ENCODE measurements around the gene GNAZ. TPM values are rescaled to one million over a fixed set of nuclear protein-coding genes. Genes with fewer than 3 reads are reported as not detected.

Gene GNAZ
- total RNA-seq, 1 donor from 2014 or later, result 1.1 TPM

DNA sequence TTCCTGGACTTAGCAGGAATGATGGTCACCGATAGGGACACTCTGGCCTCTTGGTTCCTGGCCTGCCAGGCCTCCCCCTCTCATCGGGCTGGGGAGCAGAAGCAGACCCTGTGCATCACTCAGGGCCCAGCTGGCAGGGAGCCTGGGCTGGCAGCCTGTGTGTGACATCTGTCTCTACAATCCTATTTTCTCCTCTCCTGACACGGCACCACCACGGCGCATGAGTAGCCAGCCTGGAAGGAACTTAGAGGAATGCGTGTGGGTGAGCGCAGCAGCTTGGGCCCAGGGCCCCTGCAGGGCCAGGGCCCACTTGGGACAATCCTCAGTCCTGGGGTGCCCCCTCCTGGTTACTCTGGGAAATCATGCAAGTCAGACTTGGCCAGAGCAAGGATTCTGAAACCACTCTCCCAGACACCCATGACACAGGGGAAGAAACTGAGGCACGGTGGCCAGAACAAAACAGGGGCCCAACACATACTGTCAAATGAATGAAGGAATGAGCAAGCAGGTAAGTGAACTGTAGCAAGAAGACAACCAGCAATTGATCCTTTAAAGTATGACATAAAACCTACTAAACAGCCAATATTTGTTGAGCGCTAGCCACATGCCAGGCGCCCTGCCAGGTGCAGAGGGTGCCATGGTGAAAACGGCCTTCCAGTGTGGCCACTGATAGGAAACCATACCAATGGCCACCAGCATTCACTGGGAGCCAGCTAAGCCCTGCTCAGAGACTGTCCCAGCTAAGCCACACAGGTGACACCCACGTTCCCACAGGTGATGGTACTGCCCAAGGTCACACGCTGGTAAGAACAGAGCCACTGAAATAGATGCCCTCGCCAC lies 58.2 kb downstream of the GNAZ start:
- H3K27me3 Mint-ChIP-seq (ENCODE audit: low read depth, unreplicated experiment), result peaks cover 60% of the 10 kb centered on the region
- no peak for FAIRE-seq

DNA sequence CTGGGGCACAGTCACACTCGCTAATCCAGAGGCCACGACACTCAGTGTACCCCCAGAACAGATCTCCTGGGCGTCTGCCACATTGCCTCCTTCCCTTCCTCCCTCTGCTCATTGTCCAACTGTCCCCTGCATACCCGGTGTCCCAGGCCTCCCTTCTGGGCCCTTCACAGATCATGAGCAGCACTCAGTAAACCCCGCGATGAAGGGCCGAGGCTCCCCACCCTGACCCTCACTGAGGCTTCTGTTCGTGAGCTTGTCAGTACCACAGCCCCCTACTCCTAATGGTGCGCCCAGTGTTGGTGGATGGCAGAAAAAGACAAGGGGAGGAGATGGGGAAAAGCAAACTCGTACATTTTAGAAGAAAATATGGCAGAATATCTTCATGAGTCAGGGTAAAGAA lies 58.8 kb downstream of the GNAZ start:
- Mint-ChIP-seq H3K27ac (ENCODE audit: unreplicated experiment) (no peak overlapping the region), H3K4me1 (ENCODE audit: low read depth, unreplicated experiment) (no peaks in the 10 kb centered on the region), H3K4me3 (ENCODE audit: unreplicated experiment) (no peak overlapping the region), H3K9me3 (ENCODE audit: unreplicated experiment) (no peaks in the 10 kb centered on the region), H3K36me3 (ENCODE audit: low read depth, unreplicated experiment) (no peaks in the 10 kb centered on the region), H3K27me3 (ENCODE audit: low read depth, unreplicated experiment) (peaks cover 58% of the 10 kb centered on the region)
- H3K4me3 ChIP-seq (ENCODE audit: insufficient read depth, low read depth, low read length), result no peak overlapping the region
- H2AFZ ChIP-seq (ENCODE audit: low read depth, low read length), result no peak overlapping the region
- H3K36me3 ChIP-seq (ENCODE audit: insufficient read depth, low read length), result no peaks in the 10 kb centered on the region
- no peak for DNase-seq (ENCODE audit: low read depth)
- H3K27me3 ChIP-seq (ENCODE audit: insufficient read depth, low read length), result peaks cover 4% of the 10 kb centered on the region
- FAIRE-seq, result no peak
- no peaks in the 10 kb centered on the region for H3K79me2 ChIP-seq (ENCODE audit: insufficient read depth, low read length)
- H4K20me1 ChIP-seq (ENCODE audit: insufficient read depth, low read length), result no peaks in the 10 kb centered on the region
- no peak overlapping the region for H3K4me2 ChIP-seq (ENCODE audit: low read length)
- no peak overlapping the region for H3K9ac ChIP-seq (ENCODE audit: low read length)
- no peaks in the 10 kb centered on the region for H3K9me3 ChIP-seq (ENCODE audit: insufficient read depth, low read depth, low read length)
- H3K27ac ChIP-seq (ENCODE audit: low read depth, low read length), result no peak overlapping the region
- no peaks in the 10 kb centered on the region for H3K4me1 ChIP-seq (ENCODE audit: insufficient read depth, low read length)
- TF ChIP-seq, protein P1, sequence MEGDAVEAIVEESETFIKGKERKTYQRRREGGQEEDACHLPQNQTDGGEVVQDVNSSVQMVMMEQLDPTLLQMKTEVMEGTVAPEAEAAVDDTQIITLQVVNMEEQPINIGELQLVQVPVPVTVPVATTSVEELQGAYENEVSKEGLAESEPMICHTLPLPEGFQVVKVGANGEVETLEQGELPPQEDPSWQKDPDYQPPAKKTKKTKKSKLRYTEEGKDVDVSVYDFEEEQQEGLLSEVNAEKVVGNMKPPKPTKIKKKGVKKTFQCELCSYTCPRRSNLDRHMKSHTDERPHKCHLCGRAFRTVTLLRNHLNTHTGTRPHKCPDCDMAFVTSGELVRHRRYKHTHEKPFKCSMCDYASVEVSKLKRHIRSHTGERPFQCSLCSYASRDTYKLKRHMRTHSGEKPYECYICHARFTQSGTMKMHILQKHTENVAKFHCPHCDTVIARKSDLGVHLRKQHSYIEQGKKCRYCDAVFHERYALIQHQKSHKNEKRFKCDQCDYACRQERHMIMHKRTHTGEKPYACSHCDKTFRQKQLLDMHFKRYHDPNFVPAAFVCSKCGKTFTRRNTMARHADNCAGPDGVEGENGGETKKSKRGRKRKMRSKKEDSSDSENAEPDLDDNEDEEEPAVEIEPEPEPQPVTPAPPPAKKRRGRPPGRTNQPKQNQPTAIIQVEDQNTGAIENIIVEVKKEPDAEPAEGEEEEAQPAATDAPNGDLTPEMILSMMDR (IDR thresholded peaks at IDR 0.05; ENCODE audit: insufficient read depth, low read depth, low read length), result no peak
- no peak for TF ChIP-seq EZH2 (IDR thresholded peaks at IDR 0.05; ENCODE audit: insufficient read depth, low read length)

More for the DNA sequence above, 58.2 kb downstream of the GNAZ start:
- H3K36me3 Mint-ChIP-seq (ENCODE audit: low read depth, unreplicated experiment), result no peaks in the 10 kb centered on the region
- H3K4me3 Mint-ChIP-seq (ENCODE audit: unreplicated experiment), result no peak overlapping the region
- H3K9me3 Mint-ChIP-seq (ENCODE audit: unreplicated experiment), result no peaks in the 10 kb centered on the region
- H3K27ac Mint-ChIP-seq (ENCODE audit: unreplicated experiment), result no peak overlapping the region
- TF ChIP-seq EZH2 (IDR thresholded peaks at IDR 0.05; ENCODE audit: insufficient read depth, low read length), result no peak
- TF ChIP-seq, protein P1 (IDR thresholded peaks at IDR 0.05; ENCODE audit: insufficient read depth, low read depth, low read length), result peak; percentile 65
- no peaks in the 10 kb centered on the region for H4K20me1 ChIP-seq (ENCODE audit: insufficient read depth, low read length)
- H3K4me1 ChIP-seq (ENCODE audit: insufficient read depth, low read length), result no peaks in the 10 kb centered on the region
- no peak overlapping the region for H3K9ac ChIP-seq (ENCODE audit: low read length)
- peak; percentile 63 for DNase-seq (ENCODE audit: low read depth)
- no peaks in the 10 kb centered on the region for H3K27me3 ChIP-seq (ENCODE audit: insufficient read depth, low read length)
- H3K27ac ChIP-seq (ENCODE audit: low read depth, low read length), result no peak overlapping the region
- no peaks in the 10 kb centered on the region for H3K4me1 Mint-ChIP-seq (ENCODE audit: low read depth, unreplicated experiment)
- no peak overlapping the region for H3K4me3 ChIP-seq (ENCODE audit: insufficient read depth, low read depth, low read length)
- H3K4me2 ChIP-seq (ENCODE audit: low read length), result no peak overlapping the region
- no peaks in the 10 kb centered on the region for H3K79me2 ChIP-seq (ENCODE audit: insufficient read depth, low read length)
- H2AFZ ChIP-seq (ENCODE audit: low read depth, low read length), result peak overlapping the region; percentile 22
- H3K9me3 ChIP-seq (ENCODE audit: insufficient read depth, low read depth, low read length), result no peaks in the 10 kb centered on the region
- H3K36me3 ChIP-seq (ENCODE audit: insufficient read depth, low read length), result no peaks in the 10 kb centered on the region

DNA sequence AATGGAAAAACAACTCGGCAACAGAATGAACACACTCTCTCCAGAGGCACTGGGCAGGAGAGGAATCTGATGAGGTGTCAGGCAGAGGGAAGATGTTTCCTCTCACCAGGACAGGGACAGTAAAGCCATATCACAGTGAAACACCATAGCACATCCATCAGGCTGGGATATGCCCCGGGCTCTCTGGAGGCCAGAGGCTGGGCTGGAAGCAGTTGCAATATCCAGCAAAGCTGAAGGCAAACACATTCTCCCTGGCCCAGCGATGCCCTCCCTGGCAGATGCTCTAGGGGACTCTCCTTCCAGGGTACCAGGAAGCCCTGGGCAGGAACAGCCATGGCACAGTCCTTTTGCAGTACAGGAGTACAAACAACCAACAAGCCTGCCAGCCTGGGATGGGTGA lies 60.4 kb downstream of the GNAZ start:
- Mint-ChIP-seq H3K36me3 (ENCODE audit: low read depth, unreplicated experiment) (no peaks in the 10 kb centered on the region), H3K4me3 (ENCODE audit: unreplicated experiment) (no peak overlapping the region), H3K4me1 (ENCODE audit: low read depth, unreplicated experiment) (no peaks in the 10 kb centered on the region), H3K27me3 (ENCODE audit: low read depth, unreplicated experiment) (peaks cover 48% of the 10 kb centered on the region), H3K27ac (ENCODE audit: unreplicated experiment) (no peak overlapping the region), H3K9me3 (ENCODE audit: unreplicated experiment) (no peaks in the 10 kb centered on the region)
- Histone ChIP-seq H3K27me3 (ENCODE audit: insufficient read depth, low read length) (peaks cover 4% of the 10 kb centered on the region), H3K79me2 (ENCODE audit: insufficient read depth, low read length) (no peaks in the 10 kb centered on the region), H3K4me1 (ENCODE audit: insufficient read depth, low read length) (no peaks in the 10 kb centered on the region), H3K9ac (ENCODE audit: low read length) (no peak overlapping the region), H3K4me2 (ENCODE audit: low read length) (no peak overlapping the region), H3K36me3 (ENCODE audit: insufficient read depth, low read length) (no peaks in the 10 kb centered on the region), H3K27ac (ENCODE audit: low read depth, low read length) (no peak overlapping the region), H3K4me3 (ENCODE audit: insufficient read depth, low read depth, low read length) (no peak overlapping the region), H2AFZ (ENCODE audit: low read depth, low read length) (no peak overlapping the region), H4K20me1 (ENCODE audit: insufficient read depth, low read length) (no peaks in the 10 kb centered on the region), H3K9me3 (ENCODE audit: insufficient read depth, low read depth, low read length) (no peaks in the 10 kb centered on the region)
- TF ChIP-seq, protein P1 (IDR thresholded peaks at IDR 0.05; ENCODE audit: insufficient read depth, low read depth, low read length), result no peak
- TF ChIP-seq EZH2 (IDR thresholded peaks at IDR 0.05; ENCODE audit: insufficient read depth, low read length), result no peak
- FAIRE-seq (no peak), DNase-seq (ENCODE audit: low read depth) (no peak)

All from astrocyte (in vitro differentiated cells and primary cell).